HG03039 (cell line): ENCODE results near the gene FGA.
"Not testable (repeated sequence)": the region's sequence is repeated elsewhere in the genome, so short reads cannot be mapped to it uniquely, and the experiment has no call there.

Source experiments
- ATAC-seq: cut with Tn5 transposase; IDR thresholded peaks from one replicate; pipeline ENCODE4 v1.9.1; 2021; ENCODE audit warnings: mild to moderate bottlenecking, moderate library complexity; ENCODE audit not compliant: unreplicated experiment

The FGA gene

GRCh38 chr4:154608361-154609252, 18.1 kb upstream of the FGA start:
- ATAC-seq = no peak

GRCh38 chr4:154606728-154607723, 16.5 kb upstream of the FGA start:
- no peak for ATAC-seq

- ATAC-seq = no peak
Measured at GRCh38 chr4:154604696-154605200, 14.2 kb upstream of the FGA start.

- no peak for ATAC-seq
Measured at GRCh38 chr4:154603033-154603943, 12.7 kb upstream of the FGA start.

- no peak for ATAC-seq
Measured at GRCh38 chr4:154602404-154603020, 12.0 kb upstream of the FGA start.

GRCh38 chr4:154597798-154598774, 7.5 kb upstream of the FGA start:
- ATAC-seq = no peak

- not testable (repeated sequence) for ATAC-seq
Measured at GRCh38 chr4:154597281-154597680, 6.7 kb upstream of the FGA start.

GRCh38 chr4:154595807-154596206, 5.3 kb upstream of the FGA start:
- no peak for ATAC-seq

GRCh38 chr4:154594343-154594742, 3.8 kb upstream of the FGA start:
- ATAC-seq = not testable (repeated sequence)

- no peak for ATAC-seq
Measured at GRCh38 chr4:154593868-154594267, 3.3 kb upstream of the FGA start.

- ATAC-seq = no peak
Measured at GRCh38 chr4:154591890-154592289, 1.3 kb upstream of the FGA start.

- ATAC-seq = no peak
Measured at GRCh38 chr4:154589296-154590197, 995 bp downstream of the FGA start.

GRCh38 chr4:154588198-154588597, 2.3 kb downstream of the FGA start:
- no peak for ATAC-seq

GRCh38 chr4:154586296-154587033, 4.1 kb downstream of the FGA start:
- ATAC-seq = no peak

GRCh38 chr4:154585369-154586018, 5.0 kb downstream of the FGA start:
- ATAC-seq = no peak

GRCh38 chr4:154584259-154584658, 6.3 kb downstream of the FGA start:
- no peak for ATAC-seq
